HG03457 (cell line): ENCODE data around the gene ENDOG.
"Not testable (repeated sequence)": the region's sequence is repeated elsewhere in the genome, so short reads cannot be mapped to it uniquely, and the experiment has no call there.

ENCODE experiments used
- ATAC-seq: cut with Tn5 transposase; IDR thresholded peaks from one replicate; pipeline ENCODE4 v1.9.1; 2021; ENCODE audit warnings: moderate number of reproducible peaks; ENCODE audit not compliant: unreplicated experiment

The ENDOG gene

GRCh38 chr9:128860937-128861336 is 42.6 kb downstream of the ENDOG start:
- ATAC-seq, result no peak

- no peak for ATAC-seq
These were observed 43.2 kb downstream of the ENDOG start for GRCh38 chr9:128861501-128861900.

- ATAC-seq, result no peak
These were observed 44.1 kb downstream of the ENDOG start for GRCh38 chr9:128862401-128862851.

GRCh38 chr9:128863647-128864046 is 45.3 kb downstream of the ENDOG start:
- ATAC-seq, result no peak

GRCh38 chr9:128870128-128870940 is 52.0 kb downstream of the ENDOG start:
- no peak for ATAC-seq

GRCh38 chr9:128870941-128871265 is 52.6 kb downstream of the ENDOG start:
- not testable (repeated sequence) for ATAC-seq
